GM19240 (cell line): ENCODE data around the gene DNMBP.
"Not testable (repeated sequence)": the region's sequence is repeated elsewhere in the genome, so short reads cannot be mapped to it uniquely, and the experiment has no call there.

ENCODE experiments used
- DNase-seq: peaks from one replicate; pipeline ENCODE4 v3.0.0; 2011; ENCODE audit warnings: low spot score; ENCODE audit not compliant: insufficient read length

DNMBP gene

GRCh38 chr10:99958302-99958701 lies 51.4 kb downstream of the DNMBP start:
- DNase-seq, result no peak

- DNase-seq, result not testable (repeated sequence)
Measured at GRCh38 chr10:99953510-99953909, 56.2 kb downstream of the DNMBP start.

GRCh38 chr10:99952799-99953198 lies 56.9 kb downstream of the DNMBP start:
- no peak for DNase-seq

GRCh38 chr10:99946051-99946450 lies 63.7 kb downstream of the DNMBP start:
- not testable (repeated sequence) for DNase-seq

GRCh38 chr10:99945263-99945662 lies 64.5 kb downstream of the DNMBP start:
- no peak for DNase-seq

GRCh38 chr10:99944860-99945259 lies 64.9 kb downstream of the DNMBP start:
- no peak for DNase-seq

GRCh38 chr10:99943908-99944307 lies 65.8 kb downstream of the DNMBP start:
- DNase-seq, result no peak

GRCh38 chr10:99941942-99942820 lies 67.6 kb downstream of the DNMBP start:
- DNase-seq, result no peak

GRCh38 chr10:99938563-99938962 lies 71.2 kb downstream of the DNMBP start:
- peak; percentile 18 for DNase-seq

- DNase-seq, result no peak
Measured at GRCh38 chr10:99937630-99938029, 72.1 kb downstream of the DNMBP start.

- not testable (repeated sequence) for DNase-seq
Measured at GRCh38 chr10:99932203-99932957, 77.4 kb downstream of the DNMBP start.

GRCh38 chr10:99930731-99931550 lies 78.8 kb downstream of the DNMBP start:
- DNase-seq, result no peak

- DNase-seq, result no peak
Measured at GRCh38 chr10:99929360-99929759, 80.4 kb downstream of the DNMBP start.

- no peak for DNase-seq
Measured at GRCh38 chr10:99927721-99928280, 81.9 kb downstream of the DNMBP start.

GRCh38 chr10:99926925-99927720 lies 82.6 kb downstream of the DNMBP start:
- DNase-seq, result no peak

GRCh38 chr10:99924451-99925255 lies 85.1 kb downstream of the DNMBP start:
- DNase-seq, result no peak

GRCh38 chr10:99921948-99922347 lies 87.8 kb downstream of the DNMBP start:
- no peak for DNase-seq

- no peak for DNase-seq
Measured at GRCh38 chr10:99920901-99921300, 88.8 kb downstream of the DNMBP start.

GRCh38 chr10:99920486-99920885 lies 89.3 kb downstream of the DNMBP start:
- no peak for DNase-seq
